Testis (tissue), 2 donors: ENCODE measurements around the gene NOS1AP.

Experiments used
- CTCF ChIP-seq, 3 experiments: fragments of 450-650 bp in 2 of 3; fragments of 200-600 bp in 1 of 3; sonication (generic) in 1 of 3; IDR thresholded peaks; one replicate each; pipeline ENCODE4 v1.5.1; 2016 to 2019; ENCODE audit warnings: antibody characterized with exemption in 3 of 3, mild to moderate bottlenecking in 2 of 3, moderate library complexity in 1 of 3
- POLR2A ChIP-seq: fragments of 450-650 bp; IDR thresholded peaks from one replicate; pipeline ENCODE4 v1.6.1; 2017; ENCODE audit warnings: antibody characterized with exemption, mild to moderate bottlenecking, moderate library complexity

GRCh38 chr1:162059721-162060120, 9.8 kb upstream of the NOS1AP start:
- no peak for TF ChIP-seq CTCF (IDR thresholded peaks at IDR 0.05)
- no peak for TF ChIP-seq POLR2A
